A549 (cell line): ENCODE measurements around the gene RPP21. TPM values are rescaled to one million over a fixed set of nuclear protein-coding genes. Genes with fewer than 3 reads are reported as not detected.
A peak's percentile ranks its signal among the peaks of the same experiment; 100 is the strongest.

Source experiments
- ATAC-seq, 2 experiments: fragments of 200-7000 bp in 1 of 2; fragments of >200 bp in 1 of 2; cut with Nextera tagmentation in 1 of 2; cut with Tn5 transposase in 1 of 2; 3 replicates each; pipeline versions ENCODE4 v1.8.0 to v1.9.1; 2018 to 2020; ENCODE audit warnings: mild to moderate bottlenecking in 1 of 2, moderate library complexity in 1 of 2
- CTCF ChIA-PET: fragments of 300-600 bp; sonication (Branson Sonifier 250); formaldehyde crosslinking; extraction: SDS; loops from one replicate; lab custom pipeline; 2021; ENCODE audit warnings: antibody characterized with exemption, inconsistent platforms; lab: Yijun Ruan, JAX
- POLR2A ChIA-PET: fragments of 350-600 bp; formaldehyde crosslinking; extraction: SDS; loops from one replicate; lab custom pipeline; 2021; ENCODE audit warnings: antibody characterized with exemption, inconsistent platforms; lab: Yijun Ruan, JAX
- DNase-seq, 2 experiments: peaks; one replicate each; pipeline versions ENCODE4 v3.0.0 to v3.0.0-alpha.2; 2011 to 2016; ENCODE audit warnings: low read depth in 1 of 2, low spot score in 1 of 2
- FAIRE-seq: peaks from 2 replicates; lab custom pipeline; 2011; peaks lifted over from hg19 to GRCh38; lab: Jason Lieb, UNC
- H3K27ac ChIP-seq, 2 experiments: fragments of >200 bp; sonication (Bioruptor Twin); formaldehyde crosslinking; 3 replicates each; pipeline ENCODE4 v1.5.1; 2016 to 2017
- H3K4me1 ChIP-seq: fragments of >200 bp; sonication (Bioruptor Twin); formaldehyde crosslinking; 3 replicates; pipeline ENCODE4 v1.6.1; 2016
- H3K4me2 ChIP-seq: fragments of >200 bp; sonication (Bioruptor Twin); formaldehyde crosslinking; 3 replicates; pipeline ENCODE4 v1.6.1; 2016
- H3K4me3 ChIP-seq: fragments of >200 bp; sonication (Bioruptor Twin); formaldehyde crosslinking; 3 replicates; pipeline ENCODE4 v1.5.1; 2016
- H3K9me3 ChIP-seq: fragments of >200 bp; sonication (Bioruptor Twin); formaldehyde crosslinking; 3 replicates; pipeline ENCODE4 v1.6.1; 2016
- CBX2 ChIP-seq: fragments of 200-600 bp; sonication (generic); IDR thresholded peaks from 2 replicates; pipeline ENCODE4 v1.6.1; 2016; ENCODE audit warnings: low read depth, mild to moderate bottlenecking, borderline replicate concordance
- CBX8 ChIP-seq: fragments of 200-600 bp; sonication (generic); IDR thresholded peaks from 2 replicates; pipeline ENCODE4 v1.6.1; 2016
- CTCF ChIP-seq: fragments of >200 bp; sonication (Bioruptor Twin); formaldehyde crosslinking; IDR thresholded peaks from 3 replicates; pipeline ENCODE4 v1.5.1; 2016
- ELK1 ChIP-seq: fragments of 150-350 bp; IDR thresholded peaks from 2 replicates; pipeline ENCODE4 v1.6.1; 2014; ENCODE audit warnings: low read depth, mild to moderate bottlenecking, low read length
- EP300 ChIP-seq, 2 experiments: fragments of >200 bp; sonication (Bioruptor Twin); formaldehyde crosslinking; IDR thresholded peaks; 2 replicates in 1 of 2; 3 replicates in 1 of 2; pipeline ENCODE4 v1.6.1; 2016 to 2017
- ESRRA ChIP-seq: fragments of 150-350 bp; IDR thresholded peaks from 2 replicates; pipeline ENCODE4 v1.6.1; 2014; ENCODE audit warnings: mild to moderate bottlenecking, low read length, borderline replicate concordance
- FOSB ChIP-seq: fragments of 250-450 bp; sonication (Bioruptor Pico); IDR thresholded peaks from 2 replicates; pipeline ENCODE4 v1.5.0; 2020; ENCODE audit warnings: mild to moderate bottlenecking, moderate library complexity
- FOSL2 ChIP-seq, 2 experiments: fragments of 450-650 bp in 1 of 2; fragments of >200 bp in 1 of 2; sonication (Bioruptor Twin) in 1 of 2; formaldehyde crosslinking; IDR thresholded peaks; 2 replicates each; pipeline versions ENCODE4 v1.5.0 to v1.6.1; 2016 to 2020; ENCODE audit warnings: mild to moderate bottlenecking in 1 of 2, moderate library complexity in 1 of 2
- FOXS1 ChIP-seq: fragments of 250-450 bp; sonication (Bioruptor Pico); IDR thresholded peaks from 2 replicates; pipeline ENCODE4 v1.5.0; 2020; ENCODE audit warnings: mild to moderate bottlenecking, moderate library complexity
- HDAC2 ChIP-seq: fragments of 200-600 bp; sonication (generic); IDR thresholded peaks from 2 replicates; pipeline ENCODE4 v1.6.1; 2016
- HOXA7 ChIP-seq: fragments of 250-450 bp; sonication (Bioruptor Pico); IDR thresholded peaks from 2 replicates; pipeline ENCODE4 v1.5.0; 2020; ENCODE audit warnings: mild to moderate bottlenecking, moderate library complexity
- HOXB13 ChIP-seq: fragments of 250-450 bp; sonication (Bioruptor Pico); IDR thresholded peaks from 2 replicates; pipeline ENCODE4 v1.5.0; 2020; ENCODE audit warnings: low read depth, mild to moderate bottlenecking, moderate library complexity
- HOXB5 ChIP-seq: fragments of 250-450 bp; sonication (Bioruptor Pico); IDR thresholded peaks from 2 replicates; pipeline ENCODE4 v1.5.0; 2020; ENCODE audit warnings: mild to moderate bottlenecking, moderate library complexity
- JUN ChIP-seq, 2 experiments: fragments of >200 bp; sonication (Bioruptor Twin); formaldehyde crosslinking; IDR thresholded peaks; 2 replicates in 1 of 2; 3 replicates in 1 of 2; pipeline ENCODE4 v1.6.1; 2016 to 2017
- KDM1A ChIP-seq: fragments of 200-600 bp; sonication (generic); IDR thresholded peaks from 2 replicates; pipeline ENCODE4 v1.6.1; 2016; ENCODE audit warnings: low read depth, mild to moderate bottlenecking
- KDM5A ChIP-seq: fragments of 200-600 bp; sonication (generic); IDR thresholded peaks from 2 replicates; pipeline ENCODE4 v1.6.1; 2016; ENCODE audit warnings: antibody characterized with exemption, mild to moderate bottlenecking
- MAX ChIP-seq: IDR thresholded peaks from 2 replicates; pipeline ENCODE4 v1.6.1; 2012
- MAZ ChIP-seq: fragments of 150-350 bp; IDR thresholded peaks from 2 replicates; pipeline ENCODE4 v1.6.1; 2014; ENCODE audit warnings: antibody characterized with exemption, low read depth, low read length, borderline replicate concordance
- NPAS2 ChIP-seq: fragments of 250-450 bp; sonication (Bioruptor Pico); IDR thresholded peaks from 2 replicates; pipeline ENCODE4 v1.8.0; 2022; ENCODE audit warnings: mild to moderate bottlenecking, moderate library complexity, borderline replicate concordance
- PBX3 ChIP-seq: IDR thresholded peaks from 2 replicates; pipeline ENCODE4 v1.6.1; 2012
- PHF8 ChIP-seq: fragments of 200-600 bp; sonication (generic); IDR thresholded peaks from 2 replicates; pipeline ENCODE4 v1.6.1; 2016; ENCODE audit warnings: low read depth, mild to moderate bottlenecking, antibody characterized with exemption, moderate library complexity, borderline replicate concordance
- POLR2A ChIP-seq: IDR thresholded peaks from 2 replicates; pipeline ENCODE4 v1.6.1; 2012; ENCODE audit warnings: mild to moderate bottlenecking, low read length
- RARB ChIP-seq: fragments of 250-450 bp; sonication (Bioruptor Pico); IDR thresholded peaks from 2 replicates; pipeline ENCODE4 v1.8.0; 2021; ENCODE audit warnings: mild to moderate bottlenecking, moderate library complexity
- RCOR1 ChIP-seq: fragments of 150-350 bp; IDR thresholded peaks from 2 replicates; pipeline ENCODE4 v1.6.1; 2014; ENCODE audit warnings: antibody characterized with exemption, low read length, low read depth
- RFX5 ChIP-seq: fragments of 450-650 bp; IDR thresholded peaks from 2 replicates; pipeline ENCODE4 v1.7.1; 2014; ENCODE audit warnings: antibody characterized with exemption, mild to moderate bottlenecking, moderate library complexity
- RNF2 ChIP-seq: fragments of 200-600 bp; sonication (generic); IDR thresholded peaks from 2 replicates; pipeline ENCODE4 v1.6.1; 2016; ENCODE audit warnings: low read depth, mild to moderate bottlenecking, antibody characterized with exemption, moderate library complexity, borderline replicate concordance
- SMC3 ChIP-seq: fragments of >200 bp; sonication (Bioruptor Twin); formaldehyde crosslinking; IDR thresholded peaks from 3 replicates; pipeline ENCODE4 v1.6.1; 2018; ENCODE audit warnings: inconsistent platforms
- SREBF2 ChIP-seq: fragments of 450-650 bp; IDR thresholded peaks from 2 replicates; pipeline ENCODE4 v1.6.1; 2014; ENCODE audit warnings: mild to moderate bottlenecking, moderate library complexity
- TFCP2L1 ChIP-seq: fragments of 250-450 bp; sonication (Bioruptor Pico); IDR thresholded peaks from 2 replicates; pipeline ENCODE4 v1.5.0; 2021; ENCODE audit warnings: mild to moderate bottlenecking
- TP53 ChIP-seq: fragments of 250-450 bp; sonication (Bioruptor Pico); IDR thresholded peaks from 2 replicates; pipeline ENCODE4 v1.5.0; 2021; ENCODE audit warnings: mild to moderate bottlenecking, moderate library complexity
- WGBS: methylation state at CpG from one replicate; pipeline ENCODE4 v1.1.6; 2017; ENCODE audit errors: missing lambda C conversion rate; 5-methylcytosine and 5-hydroxymethylcytosine counted together
- polyA plus RNA-seq, 4 experiments: library from polyadenylated mRNA; depleted of rRNA in 3 of 4; stranded (reverse); fragments of >200 nt; fragmentation: RNase III in 1 of 4; extraction: RNeasy Plus Mini Kit Qiagen cat#74134 plus additional on column Dnase treatment in 1 of 4; gene quantifications; 2 replicates in 3 of 4; 3 replicates in 1 of 4; pipeline ENCODE4 v1.2.3, GENCODE V29; 2011 to 2017
- TF ChIP-seq, protein P1 (sequence below): fragments of >200 bp; sonication (Bioruptor Twin); formaldehyde crosslinking; IDR thresholded peaks from 3 replicates; pipeline ENCODE4 v1.6.1; 2016
- TF ChIP-seq, protein P2 (sequence below): fragments of 200-600 bp; sonication (generic); IDR thresholded peaks from 2 replicates; pipeline ENCODE4 v1.6.1; 2016; ENCODE audit warnings: antibody characterized with exemption, mild to moderate bottlenecking, moderate library complexity

Gene RPP21
- polyA plus RNA-seq, 2 of the 4 experiments (the other 2 are of a cell fraction): 33.6 to 54.8 TPM

- TF ChIP-seq SREBF2 (no peak), HOXB5 (CRISPR knock-in tag) (no peak), CBX8 (no peak), EP300 (IDR thresholded peaks at IDR 0.05) (no peak), PHF8 (peak; percentile 98), FOSB (CRISPR knock-in tag) (no peak), FOSL2 (IDR thresholded peaks at IDR 0.05) (no peak), FOSL2 (CRISPR knock-in tag; IDR thresholded peaks at IDR 0.05) (no peak), HOXB13 (CRISPR knock-in tag) (no peak), KDM5A (no peak), TFCP2L1 (CRISPR knock-in tag) (no peak), RARB (CRISPR knock-in tag) (no peak), KDM1A (no peak), TP53 (no peak), CBX2 (no peak), JUN (IDR thresholded peaks at IDR 0.05) (peak; percentile 53 to 86), MAZ (no peak), MAX (peak; percentile 48), HDAC2 (no peak), RNF2 (no peak), RCOR1 (no peak), ESRRA (no peak)
- TF ChIP-seq, protein P1, sequence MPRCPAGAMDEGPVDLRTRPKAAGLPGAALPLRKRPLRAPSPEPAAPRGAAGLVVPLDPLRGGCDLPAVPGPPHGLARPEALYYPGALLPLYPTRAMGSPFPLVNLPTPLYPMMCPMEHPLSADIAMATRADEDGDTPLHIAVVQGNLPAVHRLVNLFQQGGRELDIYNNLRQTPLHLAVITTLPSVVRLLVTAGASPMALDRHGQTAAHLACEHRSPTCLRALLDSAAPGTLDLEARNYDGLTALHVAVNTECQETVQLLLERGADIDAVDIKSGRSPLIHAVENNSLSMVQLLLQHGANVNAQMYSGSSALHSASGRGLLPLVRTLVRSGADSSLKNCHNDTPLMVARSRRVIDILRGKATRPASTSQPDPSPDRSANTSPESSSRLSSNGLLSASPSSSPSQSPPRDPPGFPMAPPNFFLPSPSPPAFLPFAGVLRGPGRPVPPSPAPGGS: peak; percentile 53; the same call in 1 of the 3 replicates
- TF ChIP-seq, all 56 proteins: peak for 7
These were observed at the start of gene RPP21 (continued) for GRCh38 chr6:30344868-30345671.

GRCh38 chr6:30295837-30296236, 49.1 kb upstream of the RPP21 start:
- CTCF ChIA-PET: interaction anchor here (0.8 kb wide), 1 partner anchor 62 kb away, joined by 4 read pairs; no protein-coding TSS in a partner anchor
- no peak for FAIRE-seq
- TF ChIP-seq ELK1 (no peak), RFX5 (no peak), TFCP2L1 (CRISPR knock-in tag) (no peak), FOXS1 (CRISPR knock-in tag) (no peak), MAX (no peak), KDM5A (no peak), PBX3 (no peak), POLR2A (no peak), NPAS2 (CRISPR knock-in tag) (no peak), SMC3 (no peak), HOXA7 (CRISPR knock-in tag) (no peak), CTCF (no peak)
- TF ChIP-seq, protein P2, sequence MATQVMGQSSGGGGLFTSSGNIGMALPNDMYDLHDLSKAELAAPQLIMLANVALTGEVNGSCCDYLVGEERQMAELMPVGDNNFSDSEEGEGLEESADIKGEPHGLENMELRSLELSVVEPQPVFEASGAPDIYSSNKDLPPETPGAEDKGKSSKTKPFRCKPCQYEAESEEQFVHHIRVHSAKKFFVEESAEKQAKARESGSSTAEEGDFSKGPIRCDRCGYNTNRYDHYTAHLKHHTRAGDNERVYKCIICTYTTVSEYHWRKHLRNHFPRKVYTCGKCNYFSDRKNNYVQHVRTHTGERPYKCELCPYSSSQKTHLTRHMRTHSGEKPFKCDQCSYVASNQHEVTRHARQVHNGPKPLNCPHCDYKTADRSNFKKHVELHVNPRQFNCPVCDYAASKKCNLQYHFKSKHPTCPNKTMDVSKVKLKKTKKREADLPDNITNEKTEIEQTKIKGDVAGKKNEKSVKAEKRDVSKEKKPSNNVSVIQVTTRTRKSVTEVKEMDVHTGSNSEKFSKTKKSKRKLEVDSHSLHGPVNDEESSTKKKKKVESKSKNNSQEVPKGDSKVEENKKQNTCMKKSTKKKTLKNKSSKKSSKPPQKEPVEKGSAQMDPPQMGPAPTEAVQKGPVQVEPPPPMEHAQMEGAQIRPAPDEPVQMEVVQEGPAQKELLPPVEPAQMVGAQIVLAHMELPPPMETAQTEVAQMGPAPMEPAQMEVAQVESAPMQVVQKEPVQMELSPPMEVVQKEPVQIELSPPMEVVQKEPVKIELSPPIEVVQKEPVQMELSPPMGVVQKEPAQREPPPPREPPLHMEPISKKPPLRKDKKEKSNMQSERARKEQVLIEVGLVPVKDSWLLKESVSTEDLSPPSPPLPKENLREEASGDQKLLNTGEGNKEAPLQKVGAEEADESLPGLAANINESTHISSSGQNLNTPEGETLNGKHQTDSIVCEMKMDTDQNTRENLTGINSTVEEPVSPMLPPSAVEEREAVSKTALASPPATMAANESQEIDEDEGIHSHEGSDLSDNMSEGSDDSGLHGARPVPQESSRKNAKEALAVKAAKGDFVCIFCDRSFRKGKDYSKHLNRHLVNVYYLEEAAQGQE: no peak

More at GRCh38 chr6:30295837-30296236, 49.1 kb upstream of the RPP21 start:
- ATAC-seq (no peak), DNase-seq (no peak)
- Histone ChIP-seq H3K27ac (no peak overlapping the region), H3K4me1 (no peaks in the 10 kb centered on the region), H3K4me2 (no peak overlapping the region), H3K4me3 (no peak overlapping the region), H3K9me3 (peaks cover 13% of the 10 kb centered on the region)
- WGBS: 80% methylated on average over 2 of the region's 2 CpGs
- POLR2A ChIA-PET: no interaction called here
